HG02870 (cell line): ENCODE measurements around the gene C17orf78.
"Not testable (repeated sequence)": the region's sequence is repeated elsewhere in the genome, so short reads cannot be mapped to it uniquely, and the experiment has no call there.

Experiments used
- ATAC-seq: cut with Tn5 transposase; IDR thresholded peaks from one replicate; pipeline ENCODE4 v1.9.1; 2021; ENCODE audit warnings: mild to moderate bottlenecking, moderate library complexity; ENCODE audit not compliant: unreplicated experiment

The C17orf78 gene

GRCh38 chr17:37385474-37385990 is 9.7 kb downstream of the C17orf78 start:
- ATAC-seq = no peak

GRCh38 chr17:37386462-37386861 is 10.7 kb downstream of the C17orf78 start:
- ATAC-seq = no peak

- ATAC-seq = no peak
Observed at GRCh38 chr17:37388266-37388665, 12.5 kb downstream of the C17orf78 start.

- no peak for ATAC-seq
Observed at GRCh38 chr17:37389160-37389559, 13.4 kb downstream of the C17orf78 start.

GRCh38 chr17:37391146-37391545 is 15.4 kb downstream of the C17orf78 start:
- no peak for ATAC-seq

GRCh38 chr17:37392024-37392590 is 16.3 kb downstream of the C17orf78 start:
- peak; percentile 57 for ATAC-seq

GRCh38 chr17:37393352-37393751 is 17.6 kb downstream of the C17orf78 start:
- no peak for ATAC-seq

- ATAC-seq = no peak
Observed at GRCh38 chr17:37399265-37399803, 23.5 kb downstream of the C17orf78 start.

- ATAC-seq = no peak
Observed at GRCh38 chr17:37400505-37400904, 24.7 kb downstream of the C17orf78 start.

- ATAC-seq = not testable (repeated sequence)
Observed at GRCh38 chr17:37405522-37405921, 29.7 kb downstream of the C17orf78 start.

- no peak for ATAC-seq
Observed at GRCh38 chr17:37405955-37406634, 30.3 kb downstream of the C17orf78 start.

- peak; percentile 61 for ATAC-seq
Observed at GRCh38 chr17:37406635-37407461, 31.1 kb downstream of the C17orf78 start, which contains the start of the genes ACACA and TADA2A. Gene ACACA (minus strand): TSS chr17:37406836. CDS start chr17:37406299, 537 bp downstream. Gene TADA2A (plus strand): TSS chr17:37406886. CDS start chr17:37411366, 4,480 bp downstream.

GRCh38 chr17:37408145-37408479 is 32.3 kb downstream of the C17orf78 start:
- not testable (repeated sequence) for ATAC-seq

- no peak for ATAC-seq
Observed at GRCh38 chr17:37410357-37410756, 34.6 kb downstream of the C17orf78 start.

GRCh38 chr17:37413875-37414519 is 38.2 kb downstream of the C17orf78 start:
- no peak for ATAC-seq

- ATAC-seq = no peak
Observed at GRCh38 chr17:37417852-37418251, 42.1 kb downstream of the C17orf78 start.

- ATAC-seq = no peak
Observed at GRCh38 chr17:37422971-37423625, 47.3 kb downstream of the C17orf78 start.

GRCh38 chr17:37425268-37425667 is 49.5 kb downstream of the C17orf78 start:
- no peak for ATAC-seq

- ATAC-seq = no peak
Observed at GRCh38 chr17:37429039-37429438, 53.3 kb downstream of the C17orf78 start.

GRCh38 chr17:37429453-37429852 is 53.7 kb downstream of the C17orf78 start:
- ATAC-seq = no peak
